Measurements from ENCODE around the gene CD22.

The CD22 gene

DNA sequence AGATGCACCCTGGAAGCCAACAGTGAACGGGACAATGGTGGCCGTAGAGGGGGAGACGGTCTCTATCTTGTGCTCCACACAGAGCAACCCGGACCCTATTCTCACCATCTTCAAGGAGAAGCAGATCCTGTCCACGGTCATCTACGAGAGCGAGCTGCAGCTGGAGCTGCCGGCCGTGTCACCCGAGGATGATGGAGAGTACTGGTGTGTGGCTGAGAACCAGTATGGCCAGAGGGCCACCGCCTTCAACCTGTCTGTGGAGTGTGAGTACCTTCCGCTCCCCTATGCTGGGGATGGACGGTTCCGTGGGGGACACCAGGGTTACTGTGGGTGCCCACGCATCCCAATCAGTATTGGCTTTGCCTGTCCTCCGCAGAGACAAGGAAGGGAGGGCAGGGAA lies 26.5 kb upstream of the CD22 start:
- Histone ChIP-seq H3K36me3 (no peaks in the 10 kb centered on the region), H3K27me3 (no peaks in the 10 kb centered on the region), H3K4me2 (no peak overlapping the region), H3K9ac (no peak overlapping the region), H3K9me3 (no peaks in the 10 kb centered on the region), H3K4me3 (no peak overlapping the region), H3K27ac (no peak overlapping the region), H4K20me1 (no peaks in the 10 kb centered on the region), H3K4me1 (peaks cover 59% of the 10 kb centered on the region)
- TF ChIP-seq Cebpa-rat (IDR thresholded peaks at IDR 0.05): no peak

DNA sequence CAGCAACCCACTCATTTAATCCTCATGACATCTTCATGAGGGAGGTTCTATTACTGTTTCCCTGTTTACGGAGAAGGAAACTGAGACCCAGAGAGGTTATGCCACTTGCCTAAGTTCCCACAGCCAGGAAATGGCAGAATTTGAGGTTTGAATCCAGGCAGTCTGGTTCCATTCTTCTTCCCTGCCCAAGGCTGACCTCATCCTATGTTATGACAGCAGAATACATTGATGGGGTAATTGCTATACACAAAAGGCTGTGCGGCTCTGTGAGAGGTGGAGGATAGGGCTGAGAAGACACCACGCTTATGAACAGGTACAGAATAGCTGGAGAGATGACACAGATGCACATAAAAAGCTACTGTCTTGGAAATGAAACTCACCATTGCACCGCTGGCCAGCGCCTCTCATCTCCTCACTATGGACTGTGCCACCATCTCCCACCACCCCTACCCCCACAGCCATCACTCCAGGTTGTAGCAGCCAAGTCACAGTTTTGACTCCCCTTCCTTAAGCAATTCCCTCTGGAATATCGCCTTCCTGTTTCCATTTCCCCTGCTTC lies 25.6 kb upstream of the CD22 start:
- H3K4me3 ChIP-seq: 0 out of 2 replicates have a peak overlapping the region, but pooled peaks have one; percentile 14
- H3K4me2 ChIP-seq: peak overlapping the region; percentile 87
- H3K9ac ChIP-seq: peak overlapping the region; percentile 23; the same call in 1 of the 2 replicates
- TF ChIP-seq Cebpa-rat (IDR thresholded peaks at IDR 0.05): no peak
- no peaks in the 10 kb centered on the region for H4K20me1 ChIP-seq
- H3K27ac ChIP-seq: 0 out of 2 replicates have a peak overlapping the region, but pooled peaks have one; percentile 22
- H3K4me1 ChIP-seq: peaks cover 59% of the 10 kb centered on the region
- no peaks in the 10 kb centered on the region for H3K36me3 ChIP-seq
- H3K27me3 ChIP-seq: no peaks in the 10 kb centered on the region
- no peaks in the 10 kb centered on the region for H3K9me3 ChIP-seq

DNA sequence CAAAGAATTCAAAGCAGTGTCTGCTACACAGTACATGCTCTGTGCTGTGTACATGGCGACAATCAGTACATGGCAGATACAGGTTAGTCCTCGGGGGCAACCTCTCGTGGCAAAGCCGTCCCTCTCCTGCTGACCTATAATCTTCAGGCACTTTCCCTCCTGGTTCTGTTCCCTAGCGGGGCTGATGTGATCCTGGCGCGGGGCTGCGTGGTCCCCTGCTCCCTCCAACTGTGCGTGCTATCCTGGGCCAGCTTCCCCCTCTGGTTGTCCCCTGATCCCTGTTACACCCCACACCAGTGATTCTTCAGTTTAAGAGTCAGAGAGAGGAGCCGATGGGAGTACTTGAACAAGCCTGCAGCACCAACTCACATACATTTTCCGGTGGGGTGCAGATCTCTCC lies 25.0 kb upstream of the CD22 start:
- Histone ChIP-seq H3K9me3 (no peaks in the 10 kb centered on the region), H4K20me1 (no peaks in the 10 kb centered on the region), H3K36me3 (no peaks in the 10 kb centered on the region), H3K4me2 (peak overlapping the region; percentile 87), H3K9ac (peak overlapping the region; percentile 23; the same call in 1 of the 2 replicates), H3K4me1 (peaks cover 65% of the 10 kb centered on the region), H3K4me3 (0 out of 2 replicates have a peak overlapping the region, but pooled peaks have one; percentile 14), H3K27me3 (no peaks in the 10 kb centered on the region), H3K27ac (peak overlapping the region; percentile 39)
- TF ChIP-seq Cebpa-rat (IDR thresholded peaks at IDR 0.05): no peak

DNA sequence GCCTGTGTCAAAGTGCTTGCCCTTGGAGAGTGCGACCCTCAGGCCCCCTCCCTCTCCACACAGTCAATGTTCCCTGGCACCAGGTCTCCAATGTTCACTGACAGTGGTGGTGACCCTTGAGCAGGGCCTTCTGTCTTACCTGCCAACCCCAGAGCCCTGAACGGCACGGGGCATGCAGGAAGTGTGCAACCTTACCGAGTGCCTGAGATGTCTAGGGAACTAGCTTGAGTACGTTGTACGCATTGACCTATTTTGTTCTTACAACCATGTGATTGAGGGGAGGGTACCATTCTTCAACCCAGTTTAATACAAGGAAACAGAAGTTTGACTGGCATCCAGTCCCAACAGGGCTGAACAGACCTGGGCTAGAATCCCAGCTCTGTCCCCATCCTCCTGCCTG lies 23.8 kb upstream of the CD22 start:
- Histone ChIP-seq H3K9ac (no peak overlapping the region), H3K36me3 (no peaks in the 10 kb centered on the region), H4K20me1 (no peaks in the 10 kb centered on the region), H3K4me2 (peak overlapping the region; percentile 87), H3K27ac (no peak overlapping the region), H3K27me3 (no peaks in the 10 kb centered on the region), H3K4me3 (no peak overlapping the region), H3K9me3 (no peaks in the 10 kb centered on the region), H3K4me1 (peaks cover 76% of the 10 kb centered on the region)
- TF ChIP-seq Cebpa-rat (IDR thresholded peaks at IDR 0.05): no peak

DNA sequence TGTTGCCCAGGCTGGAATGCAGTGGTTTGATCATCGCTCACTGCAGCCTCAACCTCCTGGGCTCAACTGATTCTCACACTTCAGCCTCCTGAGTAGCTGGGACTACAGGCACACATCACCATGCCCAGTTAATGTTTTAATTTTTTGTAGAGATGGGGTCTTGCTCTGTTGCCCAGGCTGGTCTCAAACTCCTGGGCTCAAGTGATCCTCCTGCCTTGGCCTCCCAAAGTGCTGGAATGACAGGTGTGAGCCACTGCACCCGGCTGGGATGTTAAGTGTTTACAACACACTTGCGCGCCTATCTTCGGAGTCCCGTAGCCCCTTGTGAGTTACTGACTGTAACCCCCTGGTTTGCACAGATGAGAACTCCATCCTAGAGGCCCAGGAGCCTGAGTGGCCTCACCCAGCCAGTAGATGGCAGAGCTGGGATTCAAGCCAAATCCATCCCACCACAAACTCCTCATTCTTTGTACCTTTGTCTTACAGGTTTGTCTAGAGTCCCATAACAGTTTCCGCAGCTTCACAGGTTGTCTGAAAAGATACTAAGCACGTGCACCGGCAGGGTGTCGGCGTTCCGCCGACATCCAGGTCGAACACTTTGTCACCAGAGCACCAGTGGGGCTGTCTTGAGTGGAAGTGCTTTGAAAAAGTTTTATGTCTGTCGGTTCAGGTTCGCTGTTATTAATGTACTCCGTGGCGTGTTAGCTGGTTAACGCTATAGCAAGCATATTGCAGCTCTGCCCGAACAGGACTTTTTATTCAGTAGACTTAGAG lies 22.3 kb upstream of the CD22 start:
- Histone ChIP-seq H3K4me3 (no peak overlapping the region), H4K20me1 (no peaks in the 10 kb centered on the region), H3K4me1 (peaks cover 91% of the 10 kb centered on the region), H3K27ac (peak overlapping the region; percentile 83; the same call in 1 of the 2 replicates), H3K9ac (no peak overlapping the region), H3K9me3 (no peaks in the 10 kb centered on the region), H3K4me2 (peak overlapping the region; percentile 95), H3K27me3 (no peaks in the 10 kb centered on the region), H3K36me3 (no peaks in the 10 kb centered on the region)
- no peak for TF ChIP-seq Cebpa-rat (IDR thresholded peaks at IDR 0.05)

DNA sequence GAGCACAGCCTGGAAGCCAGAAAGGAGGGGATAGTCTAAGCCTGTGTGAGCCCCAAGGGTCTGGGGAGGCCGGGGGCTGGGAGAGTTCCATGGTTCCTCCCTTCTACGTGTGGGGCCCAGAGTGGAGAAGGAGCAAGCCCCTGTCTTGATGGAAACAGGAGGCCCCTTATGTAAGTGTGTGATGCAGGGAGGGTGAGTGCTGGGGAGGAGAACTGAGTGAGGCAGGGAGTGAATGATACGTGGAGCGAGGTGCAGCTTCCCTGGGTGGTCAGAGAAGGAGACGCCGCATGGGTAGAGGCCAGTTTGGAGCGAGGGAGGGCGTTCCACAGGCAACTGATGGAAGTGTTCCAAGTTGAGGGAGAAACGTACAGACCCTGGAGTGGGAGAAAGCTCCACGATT lies 21.1 kb upstream of the CD22 start:
- no peaks in the 10 kb centered on the region for H4K20me1 ChIP-seq
- peaks cover 99% of the 10 kb centered on the region for H3K4me1 ChIP-seq
- H3K27me3 ChIP-seq: no peaks in the 10 kb centered on the region
- peak overlapping the region; percentile 60 for H3K9ac ChIP-seq
- no peaks in the 10 kb centered on the region for H3K36me3 ChIP-seq
- TF ChIP-seq Cebpa-rat (IDR thresholded peaks at IDR 0.05): no peak
- H3K4me3 ChIP-seq: peak overlapping the region; percentile 28; the same call in 1 of the 2 replicates
- H3K4me2 ChIP-seq: peak overlapping the region; percentile 95
- peak overlapping the region; percentile 83 for H3K27ac ChIP-seq
- no peaks in the 10 kb centered on the region for H3K9me3 ChIP-seq

DNA sequence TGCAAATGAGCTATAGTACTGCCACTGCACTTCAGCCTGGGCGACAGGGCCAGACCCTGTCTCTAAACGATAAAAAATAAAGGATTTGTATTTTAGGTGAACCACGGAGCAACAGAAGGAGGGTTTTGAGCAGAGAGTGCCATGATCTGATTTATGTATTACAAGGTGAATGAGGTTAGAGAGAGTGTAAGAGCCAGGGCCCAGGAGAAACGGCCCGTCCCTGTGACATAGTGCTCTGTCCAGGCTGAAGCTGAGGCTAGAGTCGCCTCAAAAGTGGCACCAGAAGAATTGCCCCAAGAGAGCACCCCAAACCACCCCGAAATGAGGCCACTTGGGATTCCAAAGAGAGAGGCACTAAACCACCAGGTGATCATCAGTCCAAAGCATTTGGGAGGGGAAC lies 20.1 kb upstream of the CD22 start:
- H3K4me3 ChIP-seq: no peak overlapping the region
- peaks cover 99% of the 10 kb centered on the region for H3K4me1 ChIP-seq
- H4K20me1 ChIP-seq: no peaks in the 10 kb centered on the region
- peak overlapping the region; percentile 95 for H3K4me2 ChIP-seq
- H3K27ac ChIP-seq: peak overlapping the region; percentile 92; the same call in 1 of the 2 replicates
- H3K9me3 ChIP-seq: no peaks in the 10 kb centered on the region
- no peak overlapping the region for H3K9ac ChIP-seq
- no peaks in the 10 kb centered on the region for H3K36me3 ChIP-seq
- TF ChIP-seq Cebpa-rat (IDR thresholded peaks at IDR 0.05): no peak
- H3K27me3 ChIP-seq: no peaks in the 10 kb centered on the region

DNA sequence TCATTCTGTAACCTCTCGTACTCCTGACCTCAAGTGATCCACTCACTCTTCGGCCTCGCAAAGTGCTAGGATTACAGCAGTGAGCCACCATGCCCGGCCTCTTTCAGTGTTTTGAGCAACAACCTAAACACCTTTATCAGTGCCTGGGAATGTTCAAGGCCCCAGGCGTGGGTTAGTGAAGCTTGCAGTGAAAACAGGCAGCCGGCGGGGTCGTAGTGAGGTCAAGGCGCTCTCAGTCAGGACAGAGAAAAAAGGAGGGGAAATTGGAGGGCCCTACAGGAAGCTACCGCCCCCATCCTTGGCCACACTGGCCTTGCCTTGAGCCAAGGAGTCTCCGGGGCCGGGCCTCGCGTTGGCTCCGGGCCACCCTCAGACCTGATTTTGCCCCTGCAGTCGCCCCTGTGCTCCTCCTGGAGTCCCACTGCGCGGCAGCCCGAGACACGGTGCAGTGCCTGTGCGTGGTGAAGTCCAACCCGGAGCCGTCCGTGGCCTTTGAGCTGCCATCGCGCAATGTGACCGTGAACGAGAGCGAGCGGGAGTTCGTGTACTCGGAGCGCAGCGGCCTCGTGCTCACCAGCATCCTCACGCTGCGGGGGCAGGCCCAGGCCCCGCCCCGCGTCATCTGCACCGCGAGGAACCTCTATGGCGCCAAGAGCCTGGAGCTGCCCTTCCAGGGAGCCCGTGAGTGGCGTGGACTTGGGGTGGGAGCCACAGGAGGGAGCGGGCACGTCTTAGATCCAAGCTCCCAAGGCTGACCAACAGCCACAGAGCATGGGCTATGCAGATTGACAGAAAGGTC lies 19.3 kb upstream of the CD22 start:
- Histone ChIP-seq H3K9me3 (no peaks in the 10 kb centered on the region), H4K20me1 (no peaks in the 10 kb centered on the region), H3K27ac (peak overlapping the region; percentile 92), H3K27me3 (no peaks in the 10 kb centered on the region), H3K9ac (peak overlapping the region; percentile 53), H3K4me3 (0 out of 2 replicates have a peak overlapping the region, but pooled peaks have one; percentile 14), H3K4me1 (peaks cover 99% of the 10 kb centered on the region), H3K4me2 (peak overlapping the region; percentile 95), H3K36me3 (no peaks in the 10 kb centered on the region)
- TF ChIP-seq Cebpa-rat (IDR thresholded peaks at IDR 0.05): no peak

DNA sequence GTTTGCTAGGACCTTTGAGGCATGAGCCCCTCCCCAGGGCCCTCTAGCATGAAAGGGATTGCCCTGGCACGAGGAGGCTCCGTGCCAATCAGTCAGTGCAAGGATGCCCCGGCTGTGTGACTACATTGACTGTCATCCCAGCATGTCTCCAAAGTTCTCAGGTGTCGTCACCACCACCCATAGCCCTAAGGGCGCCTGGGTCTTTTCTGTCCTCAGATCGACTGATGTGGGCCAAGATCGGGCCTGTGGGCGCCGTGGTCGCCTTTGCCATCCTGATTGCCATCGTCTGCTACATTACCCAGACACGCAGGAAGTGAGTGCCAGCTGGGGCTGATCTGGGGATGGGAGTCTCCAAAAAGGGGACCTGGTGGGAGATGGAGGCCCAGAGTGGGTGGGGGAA lies 18.7 kb upstream of the CD22 start:
- H3K4me1 ChIP-seq: peaks cover 99% of the 10 kb centered on the region
- H3K27me3 ChIP-seq: no peaks in the 10 kb centered on the region
- no peaks in the 10 kb centered on the region for H3K9me3 ChIP-seq
- TF ChIP-seq Cebpa-rat (IDR thresholded peaks at IDR 0.05): no peak
- H3K9ac ChIP-seq: peak overlapping the region; percentile 75
- H4K20me1 ChIP-seq: no peaks in the 10 kb centered on the region
- peak overlapping the region; percentile 92 for H3K27ac ChIP-seq
- H3K36me3 ChIP-seq: no peaks in the 10 kb centered on the region
- H3K4me3 ChIP-seq: no peak overlapping the region
- peak overlapping the region; percentile 95 for H3K4me2 ChIP-seq
